DND-41 (cell line): ENCODE results near the gene SLAMF1.

Experiments
- CTCF ChIP-seq: IDR thresholded peaks from 2 replicates; pipeline ENCODE4 v1.5.1; 2012; ENCODE audit warnings: borderline replicate concordance, low read length, moderate library complexity, mild to moderate bottlenecking; ENCODE audit not compliant: poor library complexity, severe bottlenecking; ENCODE audit errors: extremely low read depth
- EZH2 ChIP-seq: IDR thresholded peaks from 3 replicates; pipeline ENCODE4 v1.6.1; 2012; ENCODE audit warnings: borderline replicate concordance, low read depth, mild to moderate bottlenecking, moderate library complexity, low read length, inconsistent platforms; ENCODE audit not compliant: severe bottlenecking

- TF ChIP-seq CTCF: no peak
- TF ChIP-seq EZH2: no peak
Measured at GRCh38 chr1:160641323-160642280, 5.2 kb downstream of the SLAMF1 start.
